ENCODE measurements around the gene BAAT.
"Not testable (repeated sequence)": the region's sequence is repeated elsewhere in the genome, so short reads cannot be mapped to it uniquely, and the experiment has no call there.

The BAAT gene

GRCh38 chr9:101359679-101360078, 25.1 kb downstream of the BAAT start:
- no peak for DNase-seq

- DNase-seq = no peak
Observed at GRCh38 chr9:101356619-101357018, 28.2 kb downstream of the BAAT start.

GRCh38 chr9:101354765-101355708, 29.8 kb downstream of the BAAT start:
- DNase-seq = no peak

GRCh38 chr9:101354143-101354764, 30.6 kb downstream of the BAAT start:
- DNase-seq = no peak

GRCh38 chr9:101353683-101354082, 31.1 kb downstream of the BAAT start:
- no peak for DNase-seq

GRCh38 chr9:101352892-101353463, 31.8 kb downstream of the BAAT start:
- DNase-seq = no peak

GRCh38 chr9:101350285-101350684, 34.5 kb downstream of the BAAT start:
- no peak for DNase-seq

GRCh38 chr9:101342595-101342994, 42.2 kb downstream of the BAAT start:
- no peak for DNase-seq

GRCh38 chr9:101341958-101342357, 42.8 kb downstream of the BAAT start:
- no peak for DNase-seq

GRCh38 chr9:101337237-101337636, 47.6 kb downstream of the BAAT start:
- no peak for DNase-seq

GRCh38 chr9:101336091-101336490, 48.7 kb downstream of the BAAT start:
- DNase-seq = no peak

- no peak for DNase-seq
Observed at GRCh38 chr9:101333926-101334702, 50.7 kb downstream of the BAAT start.

GRCh38 chr9:101333490-101333889, 51.3 kb downstream of the BAAT start:
- no peak for DNase-seq

GRCh38 chr9:101332362-101332761, 52.4 kb downstream of the BAAT start:
- no peak for DNase-seq

GRCh38 chr9:101327422-101327909, 57.3 kb downstream of the BAAT start:
- DNase-seq = not testable (repeated sequence)

- DNase-seq = no peak
Observed at GRCh38 chr9:101326501-101326900, 58.3 kb downstream of the BAAT start.

- DNase-seq = no peak
Observed at GRCh38 chr9:101326035-101326434, 58.8 kb downstream of the BAAT start.

GRCh38 chr9:101325053-101325452, 59.8 kb downstream of the BAAT start:
- no peak for DNase-seq

GRCh38 chr9:101324245-101324804, 60.5 kb downstream of the BAAT start:
- no peak for DNase-seq

- no peak for DNase-seq
Observed at GRCh38 chr9:101323129-101323528, 61.7 kb downstream of the BAAT start.

- no peak for DNase-seq
Observed at GRCh38 chr9:101317735-101318134, 67.1 kb downstream of the BAAT start.

GRCh38 chr9:101315112-101315450, 69.7 kb downstream of the BAAT start:
- no peak for DNase-seq

GRCh38 chr9:101312661-101313060, 72.1 kb downstream of the BAAT start:
- DNase-seq = no peak
